CD4-positive, alpha-beta T cell treated with Interleukin-4 for 1 hour (primary cell): ENCODE measurements around the gene IL17REL.
A peak's percentile ranks its signal among the peaks of the same experiment; 100 is the strongest.
"Not testable (repeated sequence)": the region's sequence is repeated elsewhere in the genome, so short reads cannot be mapped to it uniquely, and the experiment has no call there.

Source experiments
- DNase-seq, 2 donors: peaks; one replicate each; pipeline ENCODE4 v3.0.0-alpha.2; 2020 to 2022

Gene IL17REL

DNA sequence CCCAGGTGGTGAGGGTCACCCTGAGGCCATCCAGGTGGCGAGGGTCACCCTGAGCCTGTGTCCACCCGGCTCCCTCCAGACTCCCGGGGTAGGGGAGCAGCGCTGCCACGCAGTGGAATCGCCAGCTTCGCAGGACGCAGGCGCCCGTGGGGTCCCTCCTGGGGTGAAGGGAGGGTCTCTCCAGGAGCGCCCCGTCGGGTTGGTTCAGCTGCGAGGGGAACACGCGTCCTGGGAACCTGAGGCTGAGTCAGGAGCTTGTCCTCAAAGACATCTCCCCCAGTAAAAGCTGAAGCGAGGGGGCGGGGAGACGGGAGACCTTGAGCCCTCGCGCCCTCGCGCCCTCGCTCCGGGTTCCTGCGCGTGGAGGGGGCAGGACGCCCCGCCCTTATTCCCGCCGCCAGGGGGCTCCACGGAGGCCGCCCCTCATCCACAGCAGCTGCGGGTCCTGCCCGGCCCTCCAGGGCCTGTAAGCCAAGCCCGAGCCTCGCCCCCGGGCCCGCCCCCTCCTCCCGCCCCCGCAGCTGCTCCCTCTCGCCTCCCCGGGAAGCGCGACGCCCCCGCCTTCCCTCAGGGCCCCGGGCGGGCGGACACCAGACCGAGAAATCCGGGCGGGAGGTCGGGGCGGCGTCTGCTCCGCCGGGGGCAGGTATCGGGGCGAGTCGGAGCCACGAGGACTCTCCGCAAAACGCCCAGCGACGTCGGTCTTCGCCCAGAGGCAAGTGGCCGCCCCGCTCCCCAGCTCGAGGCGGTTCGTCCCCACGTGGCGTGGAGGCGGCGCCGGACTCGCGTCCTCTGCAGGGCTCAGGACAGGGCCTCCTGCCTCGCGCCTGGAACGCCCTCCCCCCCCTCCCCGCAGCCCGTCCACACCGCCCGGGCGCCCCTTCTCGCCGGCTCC, 29.2 kb downstream of the IL17REL start:
- peak; percentile 58 for DNase-seq

GRCh38 chr22:49981799-49982198, 30.8 kb downstream of the IL17REL start:
- not testable (repeated sequence) for DNase-seq

DNA sequence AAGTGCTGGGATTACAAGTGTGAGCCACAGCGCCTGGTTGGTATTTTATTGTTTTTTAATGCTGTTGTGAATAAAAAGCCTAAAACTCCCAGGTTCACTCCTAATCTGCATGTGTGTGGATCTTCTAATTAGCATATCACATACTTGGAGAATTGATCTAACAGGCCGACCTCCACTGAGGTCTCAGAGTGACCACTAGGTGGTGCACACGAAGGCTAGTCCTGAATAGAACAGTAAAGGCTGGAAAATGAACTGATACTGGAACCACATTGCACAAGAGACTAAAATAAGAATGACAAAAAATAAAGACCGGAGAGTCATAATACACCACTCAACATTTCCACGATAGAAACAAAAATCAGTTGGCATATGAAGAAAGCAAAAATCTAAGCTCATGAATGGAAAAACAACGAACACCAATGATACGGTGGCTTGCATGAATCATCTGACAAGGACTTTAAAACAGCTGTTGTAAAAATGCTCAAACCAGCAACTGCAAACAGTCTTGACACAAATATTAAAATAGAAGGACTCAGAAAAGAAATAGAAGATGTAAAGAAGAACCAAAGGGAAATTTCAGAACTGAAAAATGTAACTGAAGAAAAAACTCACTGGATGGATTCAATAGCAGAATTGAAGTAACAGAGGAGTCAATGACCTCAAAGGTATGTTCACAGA, 32.8 kb downstream of the IL17REL start:
- DNase-seq, result peak; percentile 42 to 49

- no peak for DNase-seq
Observed at GRCh38 chr22:49977578-49977977, 35.0 kb downstream of the IL17REL start.

DNA sequence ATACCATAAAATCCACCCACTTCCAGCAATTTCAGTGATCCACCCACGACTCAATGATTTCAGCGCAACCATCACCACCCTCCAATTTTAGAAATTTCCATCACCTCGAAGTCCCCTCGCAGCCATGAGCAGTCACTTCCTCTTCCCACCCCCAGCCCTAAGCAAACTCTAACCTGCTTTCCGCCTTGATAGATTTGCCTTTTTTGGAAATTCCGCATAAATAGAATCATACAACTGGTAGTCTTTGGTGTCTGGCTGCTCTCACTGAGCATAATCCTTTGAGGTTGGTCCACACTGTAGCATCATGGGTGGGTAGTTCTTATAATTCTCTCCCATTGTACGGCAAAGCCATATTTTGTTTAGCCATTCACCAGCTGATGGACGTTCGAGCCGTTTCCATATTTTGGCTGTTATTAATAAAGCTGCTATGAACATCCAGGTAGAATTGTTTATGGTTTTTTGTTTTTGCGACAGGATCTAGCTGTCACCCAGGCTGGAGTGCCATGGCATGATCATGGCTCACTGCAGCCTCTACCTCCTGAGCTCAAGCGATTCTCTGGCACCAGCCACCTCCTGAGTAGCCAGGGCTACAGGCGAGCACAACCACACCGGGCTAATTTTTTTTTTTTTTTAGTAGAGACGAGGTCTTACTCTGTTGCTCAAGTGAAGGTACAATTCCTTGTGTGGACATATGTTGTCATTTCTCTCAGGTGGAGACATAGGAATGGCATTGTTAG, 36.0 kb downstream of the IL17REL start:
- peak in 1 of 2 donors; percentile 78 for DNase-seq

DNA sequence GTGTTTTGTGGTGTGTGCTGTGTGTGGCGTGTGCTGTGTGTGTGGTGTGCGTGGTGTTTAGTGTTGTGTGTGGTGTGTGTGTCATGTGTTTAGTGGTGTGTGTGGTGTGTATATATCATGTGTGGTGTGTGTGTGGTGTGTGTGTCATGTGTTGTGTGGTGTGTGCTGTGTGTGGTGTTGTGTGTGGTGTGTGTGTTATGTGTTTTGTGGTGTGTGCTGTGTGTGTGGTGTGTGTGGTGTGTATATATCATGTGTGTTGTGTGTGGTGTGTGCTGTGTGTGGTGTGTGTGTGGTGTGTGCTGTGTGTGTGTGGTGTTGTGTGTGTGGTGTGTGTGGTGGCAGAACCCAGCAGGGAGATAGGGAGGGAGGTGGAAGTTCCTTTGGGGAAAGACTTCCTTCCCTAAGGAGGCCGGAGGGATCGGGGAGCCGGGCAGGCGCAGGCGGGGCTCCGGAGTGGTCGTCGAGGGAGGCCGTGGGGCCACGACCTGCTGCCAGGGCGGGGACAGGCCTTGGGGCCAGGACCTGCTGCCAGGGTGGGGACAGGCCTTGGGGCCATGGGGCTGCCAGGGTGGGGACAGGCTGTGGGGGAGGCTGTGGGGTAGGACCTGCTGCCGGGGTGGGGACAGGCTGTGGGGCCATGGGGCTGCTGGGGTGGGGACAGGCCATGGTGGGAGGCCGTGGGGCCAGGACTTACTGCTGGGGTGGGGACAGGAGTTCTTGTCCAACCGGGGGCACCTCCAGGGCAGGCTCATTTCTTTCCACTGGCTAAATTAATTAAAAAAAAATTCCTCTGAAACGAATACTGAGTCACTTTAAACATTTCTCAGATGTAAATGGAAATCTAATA, 36.8 kb downstream of the IL17REL start:
- peak; percentile 11 to 34 for DNase-seq

DNA sequence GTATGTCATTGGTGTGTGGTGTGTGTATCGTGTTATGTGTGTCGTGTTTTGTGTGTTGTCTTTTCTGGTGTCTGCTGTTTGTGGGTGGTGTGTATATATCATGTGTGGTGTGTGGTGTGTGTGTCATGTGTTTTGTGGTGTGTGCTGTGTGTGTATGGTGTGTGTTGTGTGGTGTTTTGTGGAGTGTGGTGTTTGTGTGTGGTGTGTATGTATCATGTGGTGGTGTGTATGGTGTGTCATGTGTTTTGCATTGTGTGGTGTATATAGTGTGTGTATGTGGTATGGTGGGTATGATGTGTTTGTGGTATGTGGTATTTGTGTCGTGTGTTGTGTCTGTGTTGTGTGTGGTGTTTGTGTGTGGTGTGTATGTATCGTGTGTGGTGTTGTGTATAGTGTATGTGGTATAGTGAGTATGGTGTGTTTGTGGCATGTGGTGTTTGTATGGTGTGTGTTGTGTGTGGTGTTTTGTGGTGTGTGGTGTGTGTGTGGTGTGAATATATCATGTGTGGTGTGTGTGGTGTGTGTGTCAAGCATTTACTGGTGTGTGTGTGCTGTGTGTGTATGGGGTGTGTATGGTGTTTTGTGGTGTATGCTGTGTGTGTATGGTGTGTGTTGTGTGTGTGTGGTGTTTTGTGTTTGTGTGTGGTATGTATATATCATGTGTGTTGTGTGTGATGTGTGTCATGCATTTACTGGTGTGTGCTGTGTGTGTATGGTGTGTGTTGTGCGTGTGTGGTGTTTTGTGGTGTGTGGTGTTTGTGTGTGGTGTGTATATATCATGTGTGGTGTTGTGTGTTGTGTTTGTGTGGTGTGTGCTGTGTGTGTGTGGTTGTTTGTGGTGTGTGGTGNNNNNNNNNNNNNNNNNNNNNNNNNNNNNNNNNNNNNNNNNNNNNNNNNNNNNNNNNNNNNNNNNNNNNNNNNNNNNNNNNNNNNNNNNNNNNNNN, 39.3 kb downstream of the IL17REL start:
- DNase-seq, result peak in 1 of 2 donors; percentile 26

DNA sequence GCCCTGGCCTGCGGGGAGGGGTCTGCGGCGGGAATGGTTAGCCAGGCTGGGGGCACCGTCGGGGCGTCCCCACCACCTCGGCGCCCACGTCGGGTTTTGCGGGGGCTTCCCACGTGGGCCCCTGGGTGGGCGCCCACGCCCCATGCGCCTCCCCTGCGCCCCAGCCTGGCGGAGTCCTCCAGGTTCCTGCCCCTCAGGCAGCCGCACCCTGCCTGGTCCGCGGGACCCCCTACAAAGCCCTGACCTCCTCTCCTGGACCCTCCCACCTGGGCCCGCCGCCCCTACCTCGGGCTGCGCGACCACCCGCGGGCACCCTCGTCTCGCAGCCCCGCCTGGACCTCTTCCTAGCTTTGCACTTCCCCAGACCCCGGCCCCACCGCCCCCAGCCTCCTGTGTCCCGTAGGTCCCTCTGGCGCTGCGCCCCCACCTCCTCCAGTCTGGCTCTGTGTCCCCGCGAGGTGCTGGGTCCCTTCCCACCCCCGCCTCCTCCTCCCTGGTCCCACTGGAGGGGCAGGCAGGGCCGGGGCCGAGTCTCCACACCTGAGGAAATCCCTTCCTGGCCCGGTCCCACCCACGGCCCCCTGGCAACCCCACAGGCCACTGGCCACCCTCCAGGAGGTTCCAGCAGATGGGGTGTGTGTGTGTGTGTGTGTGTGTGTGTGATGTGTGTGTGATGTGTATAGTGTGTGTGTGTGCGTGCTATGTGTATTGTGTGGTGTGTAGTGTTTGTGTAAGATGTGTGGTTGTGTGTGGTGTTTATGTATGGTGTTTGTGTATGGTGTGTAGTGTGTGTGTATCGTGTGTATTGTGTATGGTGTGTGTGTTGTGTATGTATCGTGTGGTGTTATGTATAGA, 40.2 kb downstream of the IL17REL start:
- no peak for DNase-seq

- peak; percentile 29 to 56 for DNase-seq
Observed at GRCh38 chr22:49971232-49972162, 41.1 kb downstream of the IL17REL start.

DNA sequence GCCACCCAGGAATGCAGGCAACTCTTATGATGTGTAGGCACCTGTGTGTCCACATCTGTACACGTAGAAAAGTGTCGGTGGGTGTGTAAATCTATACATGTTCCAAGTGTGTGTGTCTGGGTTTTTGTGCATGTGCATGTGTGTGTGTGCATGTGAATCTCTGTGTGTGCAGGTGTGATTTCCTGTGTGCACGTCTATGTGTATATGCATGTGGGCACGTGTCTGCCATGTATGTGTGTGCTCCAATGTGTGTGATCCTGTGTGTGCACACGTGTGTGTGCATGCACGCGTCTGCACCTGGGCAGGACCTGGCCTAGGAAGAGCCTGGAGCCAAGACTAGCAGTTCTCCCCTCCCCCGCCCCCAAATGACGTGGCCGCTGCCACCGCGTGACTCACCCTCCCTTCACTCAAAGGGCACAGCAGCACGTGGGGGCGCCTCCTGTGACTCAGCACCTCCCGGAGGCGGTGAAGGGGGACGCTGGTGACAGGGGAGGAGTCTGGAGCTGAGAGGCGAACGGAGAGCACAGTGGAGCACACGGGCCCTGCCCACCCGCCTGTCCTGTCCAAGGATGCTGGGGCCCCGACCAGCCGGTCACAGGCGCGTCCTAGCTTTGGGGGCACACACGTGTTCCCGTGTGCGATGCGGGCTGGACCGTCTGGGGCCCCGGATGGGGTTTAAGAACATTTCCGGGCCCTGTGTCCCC, 41.9 kb downstream of the IL17REL start:
- peak; percentile 93 to 94 for DNase-seq

DNA sequence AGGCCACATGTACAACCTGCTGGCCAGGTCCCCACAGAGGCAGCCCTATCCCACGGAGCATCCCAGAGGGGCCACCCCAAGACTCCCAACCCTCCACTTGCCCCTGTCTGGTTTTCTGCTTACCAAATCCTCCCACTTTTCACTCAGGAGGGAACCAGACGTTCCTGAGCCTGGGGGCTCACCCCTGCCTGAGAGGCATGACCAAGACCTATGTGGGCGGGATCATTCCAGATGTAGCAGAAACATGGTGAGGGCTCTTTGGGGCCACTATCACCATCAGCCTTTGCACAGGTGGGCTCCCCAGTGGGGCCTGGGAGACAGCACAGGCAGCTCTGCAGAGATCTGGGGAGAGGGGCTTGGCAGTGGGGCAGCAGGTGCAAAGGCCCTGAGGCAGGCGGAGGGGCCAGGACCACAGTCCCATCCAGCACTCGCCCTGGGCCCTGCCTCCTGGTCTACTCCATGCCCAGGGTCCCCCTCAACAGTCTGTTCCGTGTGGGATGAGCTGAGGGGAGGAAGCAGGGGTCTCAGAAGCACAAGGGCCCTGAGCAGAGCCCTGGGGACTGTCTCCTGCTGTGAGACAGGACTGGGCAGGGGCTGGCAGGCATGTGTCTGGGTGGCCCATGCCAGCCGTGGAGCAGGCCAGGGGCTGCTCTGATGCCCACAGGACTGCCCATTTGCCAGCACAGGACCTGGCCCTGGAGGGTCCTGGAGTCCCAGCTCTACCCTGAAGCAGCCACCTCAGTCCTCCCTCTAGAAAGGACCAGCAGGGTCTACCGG, 42.6 kb downstream of the IL17REL start:
- DNase-seq, result no peak

DNA sequence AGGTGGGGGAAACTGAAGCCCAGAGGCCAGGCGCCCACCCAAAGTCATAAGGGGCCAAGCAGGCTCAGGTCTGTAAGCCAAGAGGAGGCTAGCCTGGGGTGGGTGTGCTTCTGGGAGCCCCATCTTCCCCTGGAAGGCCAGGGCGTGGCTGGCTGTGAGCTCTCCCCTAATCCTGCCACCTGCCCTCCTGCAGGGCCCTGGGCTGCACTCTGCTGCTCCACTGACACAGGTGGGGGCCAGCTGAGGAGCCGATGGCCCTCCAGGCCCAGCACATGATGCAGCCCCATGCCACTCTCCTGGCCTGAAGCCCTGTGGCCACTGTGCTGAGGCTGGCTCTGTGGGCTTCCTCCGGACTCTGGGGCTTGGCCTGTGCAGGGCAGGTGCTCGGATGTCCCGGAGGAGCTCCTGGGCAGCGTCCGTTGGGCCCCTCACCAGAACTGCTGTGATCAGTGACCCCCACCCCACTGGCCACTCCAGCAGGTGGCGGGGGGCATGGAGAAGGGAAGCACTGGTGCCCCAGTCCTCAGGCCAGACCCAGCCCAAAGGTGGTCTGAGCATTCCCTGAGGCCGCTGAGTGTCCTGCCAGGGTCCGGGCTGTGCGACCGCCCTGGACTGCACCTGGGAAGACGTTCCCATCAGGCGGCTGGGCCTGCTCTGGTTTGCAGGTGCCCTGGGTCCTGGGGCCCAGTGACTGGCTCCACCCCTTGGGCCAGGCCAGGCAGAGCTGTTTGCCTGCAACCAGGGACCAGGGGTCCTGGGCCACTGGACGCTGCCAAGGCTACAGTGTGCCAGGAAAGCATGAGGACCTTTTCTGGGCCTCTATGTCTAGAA, 43.5 kb downstream of the IL17REL start:
- DNase-seq, result peak in 1 of 2 donors; percentile 14

- DNase-seq, result peak in 1 of 2 donors; percentile 11
Observed at GRCh38 chr22:49968313-49968830, 44.2 kb downstream of the IL17REL start.

- DNase-seq, result peak in 1 of 2 donors; percentile 24
Observed at GRCh38 chr22:49967706-49968208, 44.8 kb downstream of the IL17REL start.

DNA sequence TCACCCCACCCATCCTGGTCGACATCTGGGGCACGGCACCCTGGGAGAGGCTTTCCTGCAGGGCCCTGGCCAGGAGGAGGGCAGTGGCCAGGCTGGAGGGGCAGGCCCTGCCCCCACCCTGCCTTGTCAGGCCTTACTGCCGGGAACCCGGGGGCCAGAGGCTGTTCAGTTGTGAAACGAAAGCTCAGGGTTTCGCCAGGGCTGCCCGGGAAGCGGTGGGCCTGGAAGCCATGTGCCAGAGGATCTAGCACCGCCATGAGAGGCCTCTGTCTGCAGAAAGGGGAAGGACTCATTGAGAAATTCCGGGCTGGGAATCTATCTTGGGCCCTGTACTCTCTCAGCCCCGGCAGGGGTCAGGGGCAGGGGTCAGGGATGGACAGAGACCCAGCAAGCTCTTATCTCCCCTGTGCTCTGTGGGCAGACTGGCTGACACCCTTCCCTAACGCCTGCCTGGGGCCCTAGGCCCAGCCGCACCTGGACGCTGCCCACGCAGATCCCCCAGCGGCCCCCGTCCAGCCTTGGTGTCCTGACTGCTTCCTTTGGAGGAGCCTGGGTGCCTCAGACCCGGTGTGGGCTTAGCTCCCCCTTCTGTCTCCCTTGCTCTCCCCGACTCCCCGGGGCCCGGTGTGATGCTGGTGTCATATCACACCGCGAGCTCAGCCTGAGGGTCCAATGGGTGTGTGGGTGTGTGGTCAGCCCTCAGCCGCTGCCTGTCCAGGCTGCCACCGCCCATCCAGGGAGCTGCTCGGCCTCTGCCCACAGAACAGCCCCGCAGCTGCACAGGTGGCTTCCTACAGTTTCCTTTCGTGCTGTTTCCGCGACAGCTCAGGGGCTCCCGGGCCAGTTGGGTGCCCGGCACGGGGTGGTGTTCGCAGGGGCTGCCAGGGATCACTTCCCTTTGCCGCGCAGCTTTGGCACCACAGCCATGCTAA, 45.5 kb downstream of the IL17REL start:
- DNase-seq, result peak; percentile 30 to 59
